ENCODE results near the gene STX4.

Gene STX4

GRCh38 chr16:31077592-31078396 is 44.4 kb downstream of the STX4 start:
- Histone ChIP-seq H3K9me3 (ENCODE audit: insufficient read depth, low read length) (no peaks in the 10 kb centered on the region), H3K79me2 (ENCODE audit: insufficient read depth, low read length) (peaks cover 31% of the 10 kb centered on the region), H3K4me3 (ENCODE audit: insufficient read depth, low read length, poor library complexity, severe bottlenecking) (no peak overlapping the region), H3K36me3 (ENCODE audit: low read length) (no peaks in the 10 kb centered on the region), H3K4me2 (ENCODE audit: low read depth, low read length, poor library complexity, severe bottlenecking) (no peak overlapping the region), H3F3A (ENCODE audit: insufficient read depth) (no peaks in the 10 kb centered on the region), H3K9me2 (replicated peaks; ENCODE audit: insufficient read depth, low read length) (no peaks in the 10 kb centered on the region), H3K27ac (ENCODE audit: low read depth, low read length) (no peak overlapping the region), H3K27me3 (ENCODE audit: low read length) (no peaks in the 10 kb centered on the region), H3K9ac (ENCODE audit: low read length) (no peak overlapping the region), H4K20me1 (ENCODE audit: low read depth, low read length) (no peaks in the 10 kb centered on the region), H2AFZ (ENCODE audit: low read depth, low read length, severe bottlenecking) (no peak overlapping the region)
- TF ChIP-seq EZH2phosphoT487 (conservative IDR thresholded peaks at IDR 0.05; ENCODE audit: low read length) = no peak
- TF ChIP-seq CTCF (IDR thresholded peaks at IDR 0.05; ENCODE audit: insufficient read depth, low read length, poor library complexity, severe bottlenecking) = no peak

GRCh38 chr16:31078597-31079341 is 45.4 kb downstream of the STX4 start:
- Histone ChIP-seq H2AFZ (ENCODE audit: low read depth, low read length, severe bottlenecking) (no peak overlapping the region), H3K79me2 (ENCODE audit: insufficient read depth, low read length) (peaks cover 28% of the 10 kb centered on the region), H4K20me1 (ENCODE audit: low read depth, low read length) (no peaks in the 10 kb centered on the region), H3K9me3 (ENCODE audit: insufficient read depth, low read length) (no peaks in the 10 kb centered on the region), H3K27me3 (ENCODE audit: low read length) (no peaks in the 10 kb centered on the region), H3F3A (ENCODE audit: insufficient read depth) (no peaks in the 10 kb centered on the region), H3K27ac (ENCODE audit: low read depth, low read length) (no peak overlapping the region), H3K9me2 (replicated peaks; ENCODE audit: insufficient read depth, low read length) (no peaks in the 10 kb centered on the region), H3K9ac (ENCODE audit: low read length) (no peak overlapping the region), H3K4me3 (ENCODE audit: insufficient read depth, low read length, poor library complexity, severe bottlenecking) (no peak overlapping the region), H3K4me2 (ENCODE audit: low read depth, low read length, poor library complexity, severe bottlenecking) (no peak overlapping the region), H3K36me3 (ENCODE audit: low read length) (no peaks in the 10 kb centered on the region)
- TF ChIP-seq CTCF (IDR thresholded peaks at IDR 0.05; ENCODE audit: insufficient read depth, low read length, poor library complexity, severe bottlenecking) = no peak
- no peak for TF ChIP-seq EZH2phosphoT487 (conservative IDR thresholded peaks at IDR 0.05; ENCODE audit: low read length)

GRCh38 chr16:31079342-31079944 is 46.1 kb downstream of the STX4 start:
- no peaks in the 10 kb centered on the region for H3F3A ChIP-seq (ENCODE audit: insufficient read depth)
- no peak overlapping the region for H2AFZ ChIP-seq (ENCODE audit: low read depth, low read length, severe bottlenecking)
- TF ChIP-seq EZH2phosphoT487 (conservative IDR thresholded peaks at IDR 0.05; ENCODE audit: low read length) (no peak), CTCF (IDR thresholded peaks at IDR 0.05; ENCODE audit: insufficient read depth, low read length, poor library complexity, severe bottlenecking) (no peak)
- H3K27me3 ChIP-seq (ENCODE audit: low read length) = no peaks in the 10 kb centered on the region
- no peak overlapping the region for H3K27ac ChIP-seq (ENCODE audit: low read depth, low read length)
- H3K36me3 ChIP-seq (ENCODE audit: low read length) = no peaks in the 10 kb centered on the region
- H3K4me3 ChIP-seq (ENCODE audit: insufficient read depth, low read length, poor library complexity, severe bottlenecking) = no peak overlapping the region
- peaks cover 27% of the 10 kb centered on the region for H3K79me2 ChIP-seq (ENCODE audit: insufficient read depth, low read length)
- no peaks in the 10 kb centered on the region for H4K20me1 ChIP-seq (ENCODE audit: low read depth, low read length)
- H3K9me3 ChIP-seq (ENCODE audit: insufficient read depth, low read length) = no peaks in the 10 kb centered on the region
- H3K4me2 ChIP-seq (ENCODE audit: low read depth, low read length, poor library complexity, severe bottlenecking) = no peak overlapping the region
- no peak overlapping the region for H3K9ac ChIP-seq (ENCODE audit: low read length)
- H3K9me2 ChIP-seq (replicated peaks; ENCODE audit: insufficient read depth, low read length) = no peaks in the 10 kb centered on the region

Data from SU-DHL-6 (cell line).